K562 (cell line): ENCODE measurements around the gene SLC5A6. TPM values are rescaled to one million over a fixed set of nuclear protein-coding genes. Genes with fewer than 3 reads are reported as not detected.

Experiments used
- ATAC-seq: fragments of 200-7000 bp; cut with Tn5 transposase; 3 replicates; pipeline ENCODE4 v1.9.1; 2020; ENCODE audit warnings: moderate library complexity
- BruUV-seq: library from RNA; stranded (reverse); fragments of 400-500 nt; replicated peaks from 2 replicates; lab custom pipeline; 2021; lab: Mats Ljungman, UMichigan
- CTCF ChIA-PET: fragments of 300-600 bp; formaldehyde crosslinking; extraction: SDS; loops from one replicate; lab custom pipeline; 2021; ENCODE audit warnings: low intra/inter-chr PET ratio; lab: Yijun Ruan, JAX
- POLR2A ChIA-PET: fragments of 300-600, 350-650 bp; sonication (Branson Sonifier 250); formaldehyde crosslinking; extraction: SDS; loops from one replicate; lab custom pipeline; 2021; ENCODE audit warnings: antibody characterized with exemption, inconsistent platforms; lab: Yijun Ruan, JAX
- DNase-seq, 4 experiments: peaks; one replicate each; pipeline versions ENCODE4 v3.0.0 to v3.0.0-alpha.2; 2011 to 2018; ENCODE audit warnings: low spot score in 3 of 4, mixed read lengths in 3 of 4; ENCODE audit errors: extremely low read depth in 1 of 4
- FAIRE-seq: peaks from 2 replicates; lab custom pipeline; 2011; peaks lifted over from hg19 to GRCh38; lab: Jason Lieb, UNC
- H2AFZ ChIP-seq: 2 replicates; pipeline ENCODE4 v1.6.0; 2011; ENCODE audit warnings: low read depth, low read length, control low read depth, inconsistent platforms
- H3K27ac ChIP-seq: fragments of 200-600 bp; 3 replicates; pipeline ENCODE4 v1.8.0; 2011; ENCODE audit warnings: low read depth, mild to moderate bottlenecking, control low read depth, inconsistent platforms, low read length, moderate library complexity, mixed read lengths; ENCODE audit errors: extremely low read depth
- H3K27me3 ChIP-seq, 2 experiments: fragments of 300-600 bp in 1 of 2; 2 replicates in 1 of 2; 3 replicates in 1 of 2; pipeline versions ENCODE4 v1.6.0 to v1.8.0; 2011; ENCODE audit warnings: inconsistent platforms in 2 of 2, low read length in 2 of 2, mild to moderate bottlenecking in 1 of 2, mixed read lengths in 1 of 2, moderate library complexity in 1 of 2; ENCODE audit not compliant: control insufficient read depth in 2 of 2, insufficient read depth in 2 of 2
- H3K36me3 ChIP-seq: fragments of 300-600 bp; 3 replicates; pipeline ENCODE4 v1.8.0; 2011; ENCODE audit warnings: mild to moderate bottlenecking, low read length, inconsistent platforms; ENCODE audit not compliant: control insufficient read depth, insufficient read depth
- H3K4me1 ChIP-seq, 2 experiments: fragments of 200-600 bp in 1 of 2; replicated peaks in 1 of 2; 2 replicates in 1 of 2; 3 replicates in 1 of 2; pipeline versions ENCODE4 v1.5.1 to v1.8.0; 2011; ENCODE audit warnings: inconsistent platforms in 2 of 2, low read length in 2 of 2, mild to moderate bottlenecking in 1 of 2, mixed read lengths in 1 of 2, moderate library complexity in 1 of 2; ENCODE audit not compliant: control insufficient read depth in 2 of 2, insufficient read depth in 2 of 2
- H3K4me2 ChIP-seq: 2 replicates; pipeline ENCODE4 v1.6.1; 2011; ENCODE audit warnings: low read length, control low read depth, inconsistent platforms, mixed read lengths; ENCODE audit not compliant: insufficient read depth
- H3K4me3 ChIP-seq: fragments of 200-600 bp; sonication (generic), shearing (Covaris generic); 2 replicates; pipeline ENCODE4 v1.5.1; 2016; ENCODE audit warnings: control low read depth, inconsistent platforms
- H3K79me2 ChIP-seq: fragments of 200-600 bp; 3 replicates; pipeline ENCODE4 v1.8.0; 2011; ENCODE audit warnings: low read length, inconsistent platforms; ENCODE audit not compliant: control insufficient read depth, insufficient read depth
- H3K9ac ChIP-seq, 2 experiments: 2 replicates each; pipeline versions ENCODE4 v1.6.0 to v1.6.1; 2011; ENCODE audit warnings: low read depth in 2 of 2, low read length in 2 of 2, control low read depth in 1 of 2, inconsistent platforms in 1 of 2, mild to moderate bottlenecking in 1 of 2, mixed read lengths in 1 of 2; ENCODE audit not compliant: insufficient read depth in 1 of 2
- H3K9me1 ChIP-seq: one replicate; pipeline ENCODE4 v1.6.0; 2011; ENCODE audit warnings: inconsistent platforms, mild to moderate bottlenecking, low read length, moderate library complexity; ENCODE audit not compliant: control insufficient read depth, insufficient read depth
- H3K9me3 ChIP-seq: replicated peaks from 2 replicates; pipeline ENCODE4 v1.5.1; 2011; ENCODE audit warnings: low read depth, low read length, inconsistent platforms; ENCODE audit not compliant: control insufficient read depth, insufficient read depth
- H4K20me1 ChIP-seq: replicated peaks from 2 replicates; pipeline ENCODE4 v1.6.1; 2011; ENCODE audit warnings: low read length, inconsistent platforms, mixed read lengths; ENCODE audit not compliant: control insufficient read depth, insufficient read depth
- BHLHE40 ChIP-seq: IDR thresholded peaks from 2 replicates; pipeline ENCODE4 v1.6.1; 2011; ENCODE audit warnings: low read length, improper control_type of control experiment
- CEBPB ChIP-seq: fragments of 450-650 bp; IDR thresholded peaks from 2 replicates; pipeline ENCODE4 v1.6.1; 2016; ENCODE audit warnings: missing genetic modification characterization, missing compliant biosample characterization
- CEBPG ChIP-seq, 3 experiments: fragments of 200-800 bp in 1 of 3; sonication (Bioruptor generic) in 1 of 3; sonication (generic) in 1 of 3; formaldehyde crosslinking in 1 of 3; IDR thresholded peaks in 2 of 3; conservative IDR thresholded peaks in 1 of 3; 2 replicates each; pipeline versions ENCODE4 v1.6.1 to v1.8.0; 2016 to 2022; ENCODE audit warnings: missing compliant biosample characterization in 2 of 3, missing genetic modification characterization in 2 of 3, mild to moderate bottlenecking in 1 of 3, missing genetic modification reagents in 1 of 3
- ESRRA ChIP-seq: fragments of 450-650 bp; IDR thresholded peaks from 2 replicates; pipeline ENCODE4 v1.6.1; 2014; ENCODE audit warnings: low read depth, mild to moderate bottlenecking, moderate library complexity, borderline replicate concordance
- FOXJ2 ChIP-seq: fragments of 200-800 bp; sonication (Bioruptor generic); IDR thresholded peaks from 2 replicates; pipeline ENCODE4 v1.6.1; 2016; ENCODE audit warnings: missing genetic modification characterization, missing compliant biosample characterization
- KAT7 ChIP-seq: sonication (generic); formaldehyde crosslinking; IDR thresholded peaks from 2 replicates; pipeline ENCODE4 v1.8.0; 2022; ENCODE audit warnings: missing genetic modification reagents, mild to moderate bottlenecking, borderline replicate concordance
- MECOM ChIP-seq: fragments of 250-450 bp; sonication (Bioruptor Pico); IDR thresholded peaks from 2 replicates; pipeline ENCODE4 v1.8.0; 2022; ENCODE audit warnings: inconsistent platforms
- NR2F6 ChIP-seq: fragments of 450-650 bp; formaldehyde crosslinking; IDR thresholded peaks from 2 replicates; pipeline ENCODE4 v1.4.0; 2020; ENCODE audit warnings: mild to moderate bottlenecking
- PBX2 ChIP-seq, 2 experiments: IDR thresholded peaks in 1 of 2; conservative IDR thresholded peaks in 1 of 2; 2 replicates each; pipeline ENCODE4 v1.6.1; 2016; ENCODE audit warnings: low read depth in 2 of 2, mild to moderate bottlenecking in 1 of 2, missing compliant biosample characterization in 1 of 2, missing genetic modification characterization in 1 of 2, moderate library complexity in 1 of 2
- SMAD3 ChIP-seq: fragments of 450-650 bp; formaldehyde crosslinking; conservative IDR thresholded peaks from 2 replicates; pipeline ENCODE4 v1.4.0; 2020; ENCODE audit warnings: mild to moderate bottlenecking
- YBX1 ChIP-seq: fragments of 450-650 bp; IDR thresholded peaks from 2 replicates; pipeline ENCODE4 v1.7.1; 2016; ENCODE audit warnings: mild to moderate bottlenecking
- WGBS: fragments of 100-300 bp; shearing (Covaris generic); methylation state at CpG from one replicate; pipeline ENCODE4 v1.1.6; 2016; ENCODE audit warnings: low coverage, mixed read lengths; ENCODE audit not compliant: insufficient coverage; ENCODE audit errors: missing lambda C conversion rate; 5-methylcytosine and 5-hydroxymethylcytosine counted together
- in situ Hi-C: fragments of 300-500 bp; cut with MboI; formaldehyde crosslinking; loops from 4 replicates; pipeline ENCODE4 v1.15.0; 2018; ENCODE audit warnings: inconsistent platforms, mixed read lengths
- intact Hi-C: fragments of 100-400 bp; cut with micrococcal nuclease; formaldehyde crosslinking; loops from 2 replicates; pipeline ENCODE4 v1.14.2; 2022
- polyA plus RNA-seq, 8 experiments: library from polyadenylated mRNA; depleted of rRNA in 4 of 8; stranded (reverse) in 5 of 8; unstranded in 3 of 8; fragments of >200 nt; fragmentation: Nextera tagmentation in 2 of 8; fragmentation: Illumina TruSeq in 1 of 8; extraction: Ambion mirVana in 2 of 8; extraction: Trizol in 1 of 8; gene quantifications; 2 replicates each; pipeline versions ENCODE4 v1.2.1 to v1.2.3, GENCODE V29; 2011 to 2014; ENCODE audit warnings: inconsistent platforms in 1 of 8, missing spikeins in 1 of 8
- total RNA-seq, 7 experiments: library from RNA; depleted of rRNA in 6 of 7; stranded (reverse); fragments of >200 nt in 6 of 7; fragmentation: Illumina TruSeq in 2 of 7; extraction: Trizol in 2 of 7; gene quantifications; 2 replicates each; pipeline versions ENCODE4 v1.2.1 to v1.2.3, GENCODE V29; 2011 to 2021; ENCODE audit warnings: low replicate concordance in 1 of 7
- TF ChIP-seq, protein P1 (sequence below): fragments of 250-450 bp; sonication (Bioruptor Pico); IDR thresholded peaks from 2 replicates; pipeline ENCODE4 v1.4.0; 2020

The SLC5A6 gene
- total and polyA plus RNA-seq, 9 of the 15 experiments (the other 6 are each of a cell fraction or from before 2014, with no cell fraction given) = 32.6 to 137 (median 107) TPM

DNA sequence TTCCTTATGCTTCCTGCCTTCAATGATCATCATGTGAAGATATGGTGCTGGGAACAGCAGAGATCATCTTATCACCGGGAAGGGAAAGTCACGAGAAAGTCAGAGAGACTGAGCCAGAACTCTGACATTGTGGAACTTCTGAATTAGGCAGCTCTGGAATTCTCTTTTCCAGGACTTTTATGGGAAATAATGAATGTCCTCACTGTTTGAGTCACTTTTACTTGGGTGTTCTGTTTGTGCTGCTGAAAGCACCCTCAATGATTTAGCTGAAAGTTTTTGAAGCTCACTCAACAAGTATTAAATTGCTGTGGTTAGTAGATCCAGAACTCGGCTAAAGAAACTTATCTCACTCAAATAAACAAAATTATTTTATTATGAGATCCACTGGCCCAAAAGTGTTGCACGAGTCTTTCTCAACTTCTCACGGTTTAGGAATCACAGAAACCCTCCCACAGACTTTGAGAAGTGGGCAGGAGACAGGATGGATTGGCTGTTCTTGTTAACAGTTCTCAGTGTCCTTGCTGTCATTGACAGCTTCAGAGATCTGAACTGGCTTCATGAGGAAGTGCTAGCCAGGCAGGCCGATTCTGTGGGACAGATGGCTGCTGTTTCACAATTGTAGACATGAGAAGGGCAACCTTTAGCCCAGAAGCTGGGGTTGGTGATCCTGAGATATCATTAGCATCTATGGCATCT, 26.6 kb downstream of the SLC5A6 start:
- WGBS = 4% methylated on average over 6 of the region's 6 CpGs
- Histone ChIP-seq H3K9me1 (no peaks in the 10 kb centered on the region), H3K4me3 (no peak overlapping the region), H3K4me2 (peak overlapping the region; percentile 19), H3K9ac (no peak overlapping the region), H3K36me3 (no peaks in the 10 kb centered on the region), H3K27me3 (peaks cover 0 to 4% of the 10 kb centered on the region in 2 experiments; a peak in 1 of 5 replicates), H3K4me1 (peaks cover 0 to 10% of the 10 kb centered on the region in 2 experiments; a peak in 3 of 5 replicates), H4K20me1 (no peaks in the 10 kb centered on the region), H3K79me2 (no peaks in the 10 kb centered on the region), H3K9me3 (no peaks in the 10 kb centered on the region), H2AFZ (peak overlapping the region; percentile 83), H3K27ac (peak overlapping the region; percentile 17; the same call in 1 of the 3 replicates)
- ATAC-seq (peak; percentile 67), DNase-seq (peak in 2 of 4 experiments; percentile 11 to 35), FAIRE-seq (no peak)
- ChIA-PET CTCF (no interaction called here), POLR2A (interaction anchor here (0.6 to 2.1 kb wide), 3 partner anchors 10 to 70 kb away, joined by 4 to 8 read pairs (median 4); no protein-coding TSS in a partner anchor)
- intact Hi-C loops (loop anchor here (10.0 kb wide), 1 partner anchor 341 kb away; the partner anchor contains the start of gene DPYSL5), in situ Hi-C loops (no loop called here)
- BruUV-seq = no TSS peak
- TF ChIP-seq YBX1 (no peak), SMAD3 (CRISPR knock-in tag) (no peak), BHLHE40 (0 out of 2 replicates have a peak, but pooled peaks have one; percentile 9), CEBPB (tag) (peak; percentile 75), MECOM (CRISPR knock-in tag) (no peak), CEBPG (CRISPR knock-in tag; IDR thresholded peaks at IDR 0.05) (no peak), CEBPG (tag; conservative IDR thresholded peaks at IDR 0.05 in 1 of 2, IDR thresholded peaks at IDR 0.05 in 1 of 2) (peak in 1 of 2 experiments; percentile 48; a peak in 2 of 4 replicates), NR2F6 (no peak), FOXJ2 (tag) (0 out of 2 replicates have a peak, but pooled peaks have one; percentile 47), ESRRA (0 out of 2 replicates have a peak, but pooled peaks have one; percentile 18), PBX2 (CRISPR knock-in tag; IDR thresholded peaks at IDR 0.05; ENCODE audit: low read depth) (no peak), PBX2 (tag; conservative IDR thresholded peaks at IDR 0.05; ENCODE audit: low read depth) (peak; percentile 41), KAT7 (CRISPR knock-in tag) (no peak)
- TF ChIP-seq, protein P1, sequence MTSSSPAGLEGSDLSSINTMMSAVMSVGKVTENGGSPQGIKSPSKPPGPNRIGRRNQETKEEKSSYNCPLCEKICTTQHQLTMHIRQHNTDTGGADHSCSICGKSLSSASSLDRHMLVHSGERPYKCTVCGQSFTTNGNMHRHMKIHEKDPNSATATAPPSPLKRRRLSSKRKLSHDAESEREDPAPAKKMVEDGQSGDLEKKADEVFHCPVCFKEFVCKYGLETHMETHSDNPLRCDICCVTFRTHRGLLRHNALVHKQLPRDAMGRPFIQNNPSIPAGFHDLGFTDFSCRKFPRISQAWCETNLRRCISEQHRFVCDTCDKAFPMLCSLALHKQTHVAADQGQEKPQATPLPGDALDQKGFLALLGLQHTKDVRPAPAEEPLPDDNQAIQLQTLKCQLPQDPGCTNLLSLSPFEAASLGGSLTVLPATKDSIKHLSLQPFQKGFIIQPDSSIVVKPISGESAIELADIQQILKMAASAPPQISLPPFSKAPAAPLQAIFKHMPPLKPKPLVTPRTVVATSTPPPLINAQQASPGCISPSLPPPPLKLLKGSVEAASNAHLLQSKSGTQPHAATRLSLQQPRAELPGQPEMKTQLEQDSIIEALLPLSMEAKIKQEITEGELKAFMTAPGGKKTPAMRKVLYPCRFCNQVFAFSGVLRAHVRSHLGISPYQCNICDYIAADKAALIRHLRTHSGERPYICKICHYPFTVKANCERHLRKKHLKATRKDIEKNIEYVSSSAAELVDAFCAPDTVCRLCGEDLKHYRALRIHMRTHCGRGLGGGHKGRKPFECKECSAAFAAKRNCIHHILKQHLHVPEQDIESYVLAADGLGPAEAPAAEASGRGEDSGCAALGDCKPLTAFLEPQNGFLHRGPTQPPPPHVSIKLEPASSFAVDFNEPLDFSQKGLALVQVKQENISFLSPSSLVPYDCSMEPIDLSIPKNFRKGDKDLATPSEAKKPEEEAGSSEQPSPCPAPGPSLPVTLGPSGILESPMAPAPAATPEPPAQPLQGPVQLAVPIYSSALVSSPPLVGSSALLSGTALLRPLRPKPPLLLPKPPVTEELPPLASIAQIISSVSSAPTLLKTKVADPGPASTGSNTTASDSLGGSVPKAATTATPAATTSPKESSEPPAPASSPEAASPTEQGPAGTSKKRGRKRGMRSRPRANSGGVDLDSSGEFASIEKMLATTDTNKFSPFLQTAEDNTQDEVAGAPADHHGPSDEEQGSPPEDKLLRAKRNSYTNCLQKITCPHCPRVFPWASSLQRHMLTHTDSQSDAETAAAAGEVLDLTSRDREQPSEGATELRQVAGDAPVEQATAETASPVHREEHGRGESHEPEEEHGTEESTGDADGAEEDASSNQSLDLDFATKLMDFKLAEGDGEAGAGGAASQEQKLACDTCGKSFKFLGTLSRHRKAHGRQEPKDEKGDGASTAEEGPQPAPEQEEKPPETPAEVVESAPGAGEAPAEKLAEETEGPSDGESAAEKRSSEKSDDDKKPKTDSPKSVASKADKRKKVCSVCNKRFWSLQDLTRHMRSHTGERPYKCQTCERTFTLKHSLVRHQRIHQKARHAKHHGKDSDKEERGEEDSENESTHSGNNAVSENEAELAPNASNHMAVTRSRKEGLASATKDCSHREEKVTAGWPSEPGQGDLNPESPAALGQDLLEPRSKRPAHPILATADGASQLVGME (CRISPR knock-in tag) = no peak
